ENCODE measurements around the gene RTN4RL1.

DNA sequence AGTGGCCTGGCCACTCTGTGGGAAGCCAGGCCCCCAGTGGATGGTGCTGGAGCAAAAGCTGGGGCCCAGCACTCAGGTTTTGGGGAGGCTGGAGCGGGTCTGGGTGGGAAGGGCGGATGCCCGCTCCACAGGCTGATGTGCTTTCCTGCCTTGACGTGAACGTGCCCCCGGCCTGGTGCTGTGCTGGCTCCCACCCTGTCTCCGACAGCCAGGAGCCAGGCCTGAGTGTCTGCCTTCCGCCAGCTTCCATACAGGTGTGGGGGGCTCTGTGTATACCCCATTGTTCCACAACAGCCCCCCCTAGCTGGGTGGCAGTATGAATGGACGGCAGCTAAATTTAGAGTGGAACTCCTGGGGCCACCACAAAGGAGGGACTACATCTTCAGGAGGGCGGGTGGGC lies 49.8 kb upstream of the RTN4RL1 start:
- no peak for TF ChIP-seq POLR2A (IDR thresholded peaks at IDR 0.05; ENCODE audit: extremely low read depth, insufficient read length)
- TF ChIP-seq, protein P1, sequence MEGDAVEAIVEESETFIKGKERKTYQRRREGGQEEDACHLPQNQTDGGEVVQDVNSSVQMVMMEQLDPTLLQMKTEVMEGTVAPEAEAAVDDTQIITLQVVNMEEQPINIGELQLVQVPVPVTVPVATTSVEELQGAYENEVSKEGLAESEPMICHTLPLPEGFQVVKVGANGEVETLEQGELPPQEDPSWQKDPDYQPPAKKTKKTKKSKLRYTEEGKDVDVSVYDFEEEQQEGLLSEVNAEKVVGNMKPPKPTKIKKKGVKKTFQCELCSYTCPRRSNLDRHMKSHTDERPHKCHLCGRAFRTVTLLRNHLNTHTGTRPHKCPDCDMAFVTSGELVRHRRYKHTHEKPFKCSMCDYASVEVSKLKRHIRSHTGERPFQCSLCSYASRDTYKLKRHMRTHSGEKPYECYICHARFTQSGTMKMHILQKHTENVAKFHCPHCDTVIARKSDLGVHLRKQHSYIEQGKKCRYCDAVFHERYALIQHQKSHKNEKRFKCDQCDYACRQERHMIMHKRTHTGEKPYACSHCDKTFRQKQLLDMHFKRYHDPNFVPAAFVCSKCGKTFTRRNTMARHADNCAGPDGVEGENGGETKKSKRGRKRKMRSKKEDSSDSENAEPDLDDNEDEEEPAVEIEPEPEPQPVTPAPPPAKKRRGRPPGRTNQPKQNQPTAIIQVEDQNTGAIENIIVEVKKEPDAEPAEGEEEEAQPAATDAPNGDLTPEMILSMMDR (IDR thresholded peaks at IDR 0.05; ENCODE audit: low read depth, low read length): no peak
